ENCODE data around the gene ZNF304.

DNA sequence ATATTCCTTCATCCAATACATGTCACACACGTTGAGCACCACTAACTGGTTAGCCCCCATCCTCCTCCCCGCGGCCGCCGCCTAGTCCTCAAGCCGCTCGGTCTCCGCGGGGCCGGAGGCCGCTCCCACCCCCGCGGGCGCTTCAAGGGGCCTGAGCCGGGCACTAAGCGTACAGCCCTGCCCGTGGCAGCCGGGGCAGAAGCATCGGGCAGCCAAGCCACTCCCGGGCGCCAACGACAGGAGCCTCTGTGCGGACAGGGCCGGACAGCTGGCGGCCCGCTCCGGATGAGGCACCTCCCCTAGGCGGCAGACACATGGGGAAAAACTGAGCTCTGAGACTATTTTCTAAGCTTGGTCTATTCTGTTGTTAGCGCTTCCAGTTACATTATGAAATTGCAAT, 33.6 kb upstream of the ZNF304 start:
- TF ChIP-seq, protein P1, sequence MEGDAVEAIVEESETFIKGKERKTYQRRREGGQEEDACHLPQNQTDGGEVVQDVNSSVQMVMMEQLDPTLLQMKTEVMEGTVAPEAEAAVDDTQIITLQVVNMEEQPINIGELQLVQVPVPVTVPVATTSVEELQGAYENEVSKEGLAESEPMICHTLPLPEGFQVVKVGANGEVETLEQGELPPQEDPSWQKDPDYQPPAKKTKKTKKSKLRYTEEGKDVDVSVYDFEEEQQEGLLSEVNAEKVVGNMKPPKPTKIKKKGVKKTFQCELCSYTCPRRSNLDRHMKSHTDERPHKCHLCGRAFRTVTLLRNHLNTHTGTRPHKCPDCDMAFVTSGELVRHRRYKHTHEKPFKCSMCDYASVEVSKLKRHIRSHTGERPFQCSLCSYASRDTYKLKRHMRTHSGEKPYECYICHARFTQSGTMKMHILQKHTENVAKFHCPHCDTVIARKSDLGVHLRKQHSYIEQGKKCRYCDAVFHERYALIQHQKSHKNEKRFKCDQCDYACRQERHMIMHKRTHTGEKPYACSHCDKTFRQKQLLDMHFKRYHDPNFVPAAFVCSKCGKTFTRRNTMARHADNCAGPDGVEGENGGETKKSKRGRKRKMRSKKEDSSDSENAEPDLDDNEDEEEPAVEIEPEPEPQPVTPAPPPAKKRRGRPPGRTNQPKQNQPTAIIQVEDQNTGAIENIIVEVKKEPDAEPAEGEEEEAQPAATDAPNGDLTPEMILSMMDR (IDR thresholded peaks at IDR 0.05 in 8 of 11, conservative IDR thresholded peaks at IDR 0.05 in 3 of 11) = no peak
- TF ChIP-seq POLR2A (IDR thresholded peaks at IDR 0.05) = no peak
- TF ChIP-seq POLR2AphosphoS5 (IDR thresholded peaks at IDR 0.05) = no peak
